ENCODE results near the gene ADGRL3.

ADGRL3 gene

GRCh38 chr4:61648264-61648663 is 448.1 kb downstream of the ADGRL3 start:
- DNase-seq (ENCODE audit: extremely low spot score) = no peak
- POLR2A ChIA-PET = no interaction called here
- CTCF ChIA-PET = no interaction called here
- no peak for TF ChIP-seq CTCF (IDR thresholded peaks at IDR 0.05; ENCODE audit: control extremely low read depth, extremely low read depth, low read depth, missing control alignments)

GRCh38 chr4:61657016-61657415 is 456.9 kb downstream of the ADGRL3 start:
- DNase-seq (ENCODE audit: extremely low spot score) = no peak
- CTCF ChIA-PET = interaction anchor here (0.6 to 1.4 kb wide), 2 partner anchors 14 to 38 kb away, joined by 3 read pairs; no protein-coding TSS in a partner anchor
- no peak for TF ChIP-seq CTCF (IDR thresholded peaks at IDR 0.05; ENCODE audit: control extremely low read depth, extremely low read depth, low read depth, missing control alignments)
- POLR2A ChIA-PET = no interaction called here

GRCh38 chr4:61661960-61662359 is 461.8 kb downstream of the ADGRL3 start:
- ChIA-PET CTCF (interaction anchor here (1.5 to 1.9 kb wide), 2 partner anchors 13 to 24 kb away, joined by 4 to 5 read pairs; no protein-coding TSS in a partner anchor), POLR2A (no interaction called here)
- no peak for TF ChIP-seq CTCF (IDR thresholded peaks at IDR 0.05; ENCODE audit: control extremely low read depth, extremely low read depth, low read depth, missing control alignments)
- no peak for DNase-seq (ENCODE audit: extremely low spot score)

- no peak for TF ChIP-seq CTCF (IDR thresholded peaks at IDR 0.05; ENCODE audit: control extremely low read depth, extremely low read depth, low read depth, missing control alignments)
- DNase-seq (ENCODE audit: extremely low spot score) = no peak
- ChIA-PET CTCF (interaction anchor here (0.9 to 1.9 kb wide), 3 partner anchors 13 to 24 kb away, joined by 3 to 5 read pairs (median 4); no protein-coding TSS in a partner anchor), POLR2A (no interaction called here)
Observed at GRCh38 chr4:61662362-61662761, 462.2 kb downstream of the ADGRL3 start.

- CTCF ChIA-PET = interaction anchor here (0.9 to 1.9 kb wide), 3 partner anchors 12 to 23 kb away, joined by 3 to 5 read pairs (median 4); no protein-coding TSS in a partner anchor
- no peak for DNase-seq (ENCODE audit: extremely low spot score)
- TF ChIP-seq CTCF (IDR thresholded peaks at IDR 0.05; ENCODE audit: control extremely low read depth, extremely low read depth, low read depth, missing control alignments) = no peak
- POLR2A ChIA-PET = no interaction called here
Observed at GRCh38 chr4:61663310-61663709, 463.2 kb downstream of the ADGRL3 start.

GRCh38 chr4:61665649-61666048 is 465.5 kb downstream of the ADGRL3 start:
- ChIA-PET CTCF (interaction anchor here (1.0 kb wide), 1 partner anchor 11 kb away, joined by 3 read pairs; no protein-coding TSS in a partner anchor), POLR2A (no interaction called here)
- DNase-seq (ENCODE audit: extremely low spot score) = no peak
- no peak for TF ChIP-seq CTCF (IDR thresholded peaks at IDR 0.05; ENCODE audit: control extremely low read depth, extremely low read depth, low read depth, missing control alignments)

All from GM10248 (cell line).